ENCODE results near the gene COL20A1. TPM values are rescaled to one million over a fixed set of nuclear protein-coding genes. Genes with fewer than 3 reads are reported as not detected.

COL20A1 gene
- total RNA-seq, 3 donors from 2014 or later: not detected

DNA sequence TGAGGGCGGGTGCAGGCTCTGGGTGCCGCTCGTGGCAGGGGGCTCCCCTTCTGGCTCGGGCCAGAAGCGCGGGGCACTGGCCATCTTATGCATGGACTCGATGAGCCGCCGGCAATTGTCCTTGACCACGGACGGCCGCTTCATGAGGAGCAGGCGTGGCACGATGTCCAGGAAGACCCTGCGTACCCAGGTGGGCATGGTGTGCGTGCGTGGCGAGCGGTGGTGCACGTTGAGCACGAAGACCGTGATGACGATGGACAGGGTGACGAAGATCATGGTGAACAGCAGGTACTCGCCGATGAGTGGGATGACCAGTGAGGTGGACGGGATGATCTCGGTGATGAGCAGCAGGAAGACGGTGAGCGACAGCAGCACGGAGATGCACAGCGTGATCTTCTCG is 57.2 kb downstream of the COL20A1 start:
- intact Hi-C loops (cut with DNase I, micrococcal nuclease): no loop called here
- ATAC-seq (no peak), DNase-seq (no peak)
- H3K4me1 ChIP-seq (ENCODE audit: low read depth): no peaks in the 10 kb centered on the region
- TF ChIP-seq, protein P1, sequence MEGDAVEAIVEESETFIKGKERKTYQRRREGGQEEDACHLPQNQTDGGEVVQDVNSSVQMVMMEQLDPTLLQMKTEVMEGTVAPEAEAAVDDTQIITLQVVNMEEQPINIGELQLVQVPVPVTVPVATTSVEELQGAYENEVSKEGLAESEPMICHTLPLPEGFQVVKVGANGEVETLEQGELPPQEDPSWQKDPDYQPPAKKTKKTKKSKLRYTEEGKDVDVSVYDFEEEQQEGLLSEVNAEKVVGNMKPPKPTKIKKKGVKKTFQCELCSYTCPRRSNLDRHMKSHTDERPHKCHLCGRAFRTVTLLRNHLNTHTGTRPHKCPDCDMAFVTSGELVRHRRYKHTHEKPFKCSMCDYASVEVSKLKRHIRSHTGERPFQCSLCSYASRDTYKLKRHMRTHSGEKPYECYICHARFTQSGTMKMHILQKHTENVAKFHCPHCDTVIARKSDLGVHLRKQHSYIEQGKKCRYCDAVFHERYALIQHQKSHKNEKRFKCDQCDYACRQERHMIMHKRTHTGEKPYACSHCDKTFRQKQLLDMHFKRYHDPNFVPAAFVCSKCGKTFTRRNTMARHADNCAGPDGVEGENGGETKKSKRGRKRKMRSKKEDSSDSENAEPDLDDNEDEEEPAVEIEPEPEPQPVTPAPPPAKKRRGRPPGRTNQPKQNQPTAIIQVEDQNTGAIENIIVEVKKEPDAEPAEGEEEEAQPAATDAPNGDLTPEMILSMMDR (IDR thresholded peaks at IDR 0.05): no peak
- H3K9me3 ChIP-seq: no peaks in the 10 kb centered on the region
- H3K4me3 ChIP-seq: no peak overlapping the region
- H3K36me3 ChIP-seq (ENCODE audit: low read depth): no peaks in the 10 kb centered on the region

DNA sequence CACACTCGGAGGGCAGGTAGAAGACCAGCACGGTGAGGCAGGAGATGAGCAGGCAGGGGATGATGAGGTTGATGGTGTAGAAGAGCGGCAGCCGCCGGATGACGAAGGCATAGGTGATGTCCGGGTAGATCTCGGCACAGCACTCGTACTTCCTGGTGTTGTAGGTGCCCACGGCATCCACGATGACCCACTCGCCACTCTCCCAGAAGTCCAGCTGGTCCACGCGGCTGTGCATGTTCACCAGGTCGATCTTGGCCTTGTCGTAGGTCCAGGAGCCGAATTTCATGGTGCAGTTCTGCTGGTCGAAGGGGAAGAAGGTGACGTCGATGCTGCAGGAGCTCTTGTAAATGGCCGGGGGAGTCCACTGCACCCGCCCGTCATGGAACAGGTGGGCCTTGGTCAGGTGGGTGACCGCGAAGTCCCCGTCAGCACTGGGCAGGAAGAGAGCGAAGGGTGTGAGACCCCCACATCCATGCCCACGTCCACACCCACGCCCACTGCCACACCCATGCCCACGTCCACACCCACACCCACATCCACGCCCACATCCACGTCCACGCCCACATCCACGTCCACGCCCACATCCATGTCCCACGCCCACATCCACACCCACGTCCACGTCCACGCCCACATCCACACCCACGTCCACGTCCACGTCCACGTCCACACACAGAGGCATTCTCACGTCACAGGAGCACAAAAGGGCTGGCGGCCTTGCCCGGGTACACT is 57.8 kb downstream of the COL20A1 start:
- intact Hi-C loops (cut with DNase I, micrococcal nuclease): no loop called here
- DNase-seq (no peak), ATAC-seq (no peak)
- TF ChIP-seq, protein P1 (IDR thresholded peaks at IDR 0.05): no peak
- Histone ChIP-seq H3K9me3 (no peaks in the 10 kb centered on the region), H3K4me3 (no peak overlapping the region), H3K36me3 (ENCODE audit: low read depth) (no peaks in the 10 kb centered on the region), H3K4me1 (ENCODE audit: low read depth) (no peaks in the 10 kb centered on the region)

DNA sequence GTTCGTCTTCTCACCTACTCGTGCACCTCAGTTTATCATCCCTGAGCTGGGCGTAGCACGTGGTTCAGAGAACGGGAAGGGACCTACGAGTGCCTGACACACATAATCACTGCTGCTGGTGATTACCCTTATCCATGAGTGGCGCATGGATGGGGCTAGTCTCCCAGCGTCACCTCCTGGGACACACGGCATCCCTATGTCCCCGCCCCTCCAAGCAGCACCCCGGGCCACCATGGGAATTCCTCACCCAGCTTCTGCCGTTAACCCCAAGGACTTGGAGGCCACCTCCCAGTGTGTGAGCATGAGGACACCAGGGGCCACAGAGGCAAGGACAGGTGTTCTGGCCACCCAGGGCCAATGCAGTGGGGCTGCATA is 58.3 kb downstream of the COL20A1 start:
- DNase-seq (no peak), ATAC-seq (no peak)
- TF ChIP-seq, protein P1 (IDR thresholded peaks at IDR 0.05): no peak
- H3K36me3 ChIP-seq (ENCODE audit: low read depth): no peaks in the 10 kb centered on the region
- H3K4me1 ChIP-seq (ENCODE audit: low read depth): no peaks in the 10 kb centered on the region
- no peak overlapping the region for H3K4me3 ChIP-seq
- intact Hi-C loops (cut with DNase I, micrococcal nuclease): no loop called here
- H3K9me3 ChIP-seq: no peaks in the 10 kb centered on the region

DNA sequence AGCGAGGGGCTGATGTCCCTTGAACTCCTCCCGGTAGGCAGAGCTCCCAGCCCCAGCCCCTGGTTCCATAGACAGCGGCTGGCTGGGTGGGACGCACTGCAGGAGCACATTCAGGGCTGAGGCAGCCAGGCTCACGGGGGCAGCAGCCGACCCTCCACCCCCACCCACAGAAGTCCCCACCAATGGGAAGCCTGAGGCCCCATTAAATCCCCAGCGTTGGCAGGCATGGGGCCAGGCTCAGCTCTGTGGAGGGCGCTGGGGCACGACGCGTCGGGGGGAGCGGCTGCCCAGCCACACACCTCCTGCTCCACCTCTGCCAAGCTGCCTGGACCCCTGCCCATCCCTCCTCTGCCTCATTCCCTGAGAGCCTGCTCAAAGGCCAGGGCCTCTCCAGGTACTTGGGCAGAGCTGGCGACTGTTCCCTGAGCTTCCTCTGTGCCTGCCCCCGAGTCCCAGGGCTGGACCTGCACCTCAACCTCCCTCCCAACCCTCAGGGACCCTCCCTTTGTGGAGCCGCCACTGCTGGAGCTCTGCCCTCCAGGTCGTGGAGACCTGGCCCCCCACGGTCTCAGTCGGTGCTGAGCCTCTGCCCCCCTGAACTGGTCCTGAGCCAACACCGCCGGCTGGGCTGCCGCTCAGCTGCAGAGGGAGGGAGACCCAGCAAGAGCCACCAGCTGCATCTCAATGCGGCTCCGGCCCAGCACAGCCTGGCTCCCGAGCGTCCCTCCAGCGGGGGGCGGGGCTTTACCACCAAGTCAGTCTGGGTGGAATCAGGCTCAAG is 59.0 kb downstream of the COL20A1 start:
- intact Hi-C loops (cut with DNase I, micrococcal nuclease): no loop called here
- Histone ChIP-seq H3K9me3 (no peaks in the 10 kb centered on the region), H3K36me3 (ENCODE audit: low read depth) (no peaks in the 10 kb centered on the region), H3K4me1 (ENCODE audit: low read depth) (no peaks in the 10 kb centered on the region), H3K4me3 (no peak overlapping the region)
- TF ChIP-seq, protein P1 (IDR thresholded peaks at IDR 0.05): no peak
- ATAC-seq: no peak
- no peak for DNase-seq

DNA sequence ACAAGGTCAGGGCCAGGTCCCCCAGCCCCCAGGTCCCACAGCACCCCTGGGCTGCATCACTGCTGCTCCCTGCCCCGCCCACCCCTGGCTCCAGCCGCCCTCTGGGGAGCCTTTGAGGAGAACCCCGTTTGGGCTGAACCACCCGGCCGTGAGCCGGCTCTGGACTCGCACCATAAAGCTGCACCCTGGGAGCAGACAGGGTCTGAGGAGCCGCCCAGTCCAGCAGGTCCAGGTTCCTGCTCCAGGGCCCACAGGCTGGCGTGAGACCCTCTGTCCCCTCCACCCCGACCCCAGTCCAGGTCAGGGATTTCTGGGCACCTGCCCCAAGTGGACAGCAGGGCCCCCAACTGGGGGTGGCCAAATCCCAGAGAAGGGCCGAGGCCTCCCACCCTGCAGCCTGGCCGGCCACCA is 59.8 kb downstream of the COL20A1 start:
- DNase-seq: no peak
- Histone ChIP-seq H3K36me3 (ENCODE audit: low read depth) (no peaks in the 10 kb centered on the region), H3K4me3 (no peak overlapping the region), H3K4me1 (ENCODE audit: low read depth) (no peaks in the 10 kb centered on the region), H3K9me3 (no peaks in the 10 kb centered on the region)
- no peak for ATAC-seq
- TF ChIP-seq, protein P1 (IDR thresholded peaks at IDR 0.05): no peak
- intact Hi-C loops (cut with DNase I, micrococcal nuclease): no loop called here
